A549 (cell line): ENCODE measurements around the gene ZDHHC19. TPM values are rescaled to one million over a fixed set of nuclear protein-coding genes. Genes with fewer than 3 reads are reported as not detected.

ENCODE experiments used
- ATAC-seq, 2 experiments: fragments of 200-7000 bp in 1 of 2; fragments of >200 bp in 1 of 2; cut with Nextera tagmentation in 1 of 2; cut with Tn5 transposase in 1 of 2; 3 replicates each; pipeline versions ENCODE4 v1.8.0 to v1.9.1; 2018 to 2020; ENCODE audit warnings: mild to moderate bottlenecking in 1 of 2, moderate library complexity in 1 of 2
- CTCF ChIA-PET: fragments of 300-600 bp; sonication (Branson Sonifier 250); formaldehyde crosslinking; extraction: SDS; loops from one replicate; lab custom pipeline; 2021; ENCODE audit warnings: antibody characterized with exemption, inconsistent platforms; lab: Yijun Ruan, JAX
- POLR2A ChIA-PET: fragments of 350-600 bp; formaldehyde crosslinking; extraction: SDS; loops from one replicate; lab custom pipeline; 2021; ENCODE audit warnings: antibody characterized with exemption, inconsistent platforms; lab: Yijun Ruan, JAX
- DNase-seq, 2 experiments: peaks; one replicate each; pipeline versions ENCODE4 v3.0.0 to v3.0.0-alpha.2; 2011 to 2016; ENCODE audit warnings: low read depth in 1 of 2, low spot score in 1 of 2
- FAIRE-seq: peaks from 2 replicates; lab custom pipeline; 2011; peaks lifted over from hg19 to GRCh38; lab: Jason Lieb, UNC
- H3K27ac ChIP-seq, 2 experiments: fragments of >200 bp; sonication (Bioruptor Twin); formaldehyde crosslinking; 3 replicates each; pipeline ENCODE4 v1.5.1; 2016 to 2017
- H3K4me1 ChIP-seq: fragments of >200 bp; sonication (Bioruptor Twin); formaldehyde crosslinking; 3 replicates; pipeline ENCODE4 v1.6.1; 2016
- H3K4me2 ChIP-seq: fragments of >200 bp; sonication (Bioruptor Twin); formaldehyde crosslinking; 3 replicates; pipeline ENCODE4 v1.6.1; 2016
- H3K4me3 ChIP-seq: fragments of >200 bp; sonication (Bioruptor Twin); formaldehyde crosslinking; 3 replicates; pipeline ENCODE4 v1.5.1; 2016
- H3K9me3 ChIP-seq: fragments of >200 bp; sonication (Bioruptor Twin); formaldehyde crosslinking; 3 replicates; pipeline ENCODE4 v1.6.1; 2016
- ATOH8 ChIP-seq: fragments of 250-450 bp; sonication (Bioruptor Pico); IDR thresholded peaks from 2 replicates; pipeline ENCODE4 v1.5.0; 2020; ENCODE audit warnings: low read depth, mild to moderate bottlenecking, moderate library complexity
- CHD2 ChIP-seq: fragments of 150-350 bp; IDR thresholded peaks from 2 replicates; pipeline ENCODE4 v1.6.1; 2014; ENCODE audit warnings: low read length; ENCODE audit not compliant: partially characterized antibody
- CTCF ChIP-seq: fragments of >200 bp; sonication (Bioruptor Twin); formaldehyde crosslinking; IDR thresholded peaks from 3 replicates; pipeline ENCODE4 v1.5.1; 2016
- EHF ChIP-seq: fragments of 250-450 bp; sonication (Bioruptor Pico); IDR thresholded peaks from 2 replicates; pipeline ENCODE4 v1.5.0; 2020; ENCODE audit warnings: mild to moderate bottlenecking
- EHMT2 ChIP-seq: fragments of 200-600 bp; sonication (generic); IDR thresholded peaks from 2 replicates; pipeline ENCODE4 v1.6.1; 2016; ENCODE audit warnings: antibody characterized with exemption, low read depth, mild to moderate bottlenecking, moderate library complexity
- ESRRA ChIP-seq: fragments of 150-350 bp; IDR thresholded peaks from 2 replicates; pipeline ENCODE4 v1.6.1; 2014; ENCODE audit warnings: mild to moderate bottlenecking, low read length, borderline replicate concordance
- GATA3 ChIP-seq: IDR thresholded peaks from 2 replicates; pipeline ENCODE4 v1.6.1; 2012; ENCODE audit warnings: borderline replicate concordance
- HOXB5 ChIP-seq: fragments of 250-450 bp; sonication (Bioruptor Pico); IDR thresholded peaks from 2 replicates; pipeline ENCODE4 v1.5.0; 2020; ENCODE audit warnings: mild to moderate bottlenecking, moderate library complexity
- MAFK ChIP-seq: fragments of 450-650 bp; IDR thresholded peaks from 2 replicates; pipeline ENCODE4 v1.6.1; 2014; ENCODE audit not compliant: partially characterized antibody
- MAZ ChIP-seq: fragments of 150-350 bp; IDR thresholded peaks from 2 replicates; pipeline ENCODE4 v1.6.1; 2014; ENCODE audit warnings: antibody characterized with exemption, low read depth, low read length, borderline replicate concordance
- NFE2L2 ChIP-seq: fragments of 150-350 bp; conservative IDR thresholded peaks from 2 replicates; pipeline ENCODE4 v1.6.1; 2014; ENCODE audit warnings: low read length
- PHF8 ChIP-seq: fragments of 200-600 bp; sonication (generic); IDR thresholded peaks from 2 replicates; pipeline ENCODE4 v1.6.1; 2016; ENCODE audit warnings: low read depth, mild to moderate bottlenecking, antibody characterized with exemption, moderate library complexity, borderline replicate concordance
- RARB ChIP-seq: fragments of 250-450 bp; sonication (Bioruptor Pico); IDR thresholded peaks from 2 replicates; pipeline ENCODE4 v1.8.0; 2021; ENCODE audit warnings: mild to moderate bottlenecking, moderate library complexity
- SREBF2 ChIP-seq: fragments of 450-650 bp; IDR thresholded peaks from 2 replicates; pipeline ENCODE4 v1.6.1; 2014; ENCODE audit warnings: mild to moderate bottlenecking, moderate library complexity
- TP53 ChIP-seq: fragments of 250-450 bp; sonication (Bioruptor Pico); IDR thresholded peaks from 2 replicates; pipeline ENCODE4 v1.5.0; 2021; ENCODE audit warnings: mild to moderate bottlenecking, moderate library complexity
- USF2 ChIP-seq: fragments of 450-650 bp; IDR thresholded peaks from 2 replicates; pipeline ENCODE4 v1.6.1; 2014; ENCODE audit warnings: antibody characterized with exemption
- ZNF302 ChIP-seq: fragments of 250-450 bp; sonication (Bioruptor Pico); IDR thresholded peaks from 2 replicates; pipeline ENCODE4 v1.9.0; 2021; ENCODE audit warnings: inconsistent platforms, mild to moderate bottlenecking, moderate library complexity
- WGBS: methylation state at CpG from one replicate; pipeline ENCODE4 v1.1.6; 2017; ENCODE audit errors: missing lambda C conversion rate; 5-methylcytosine and 5-hydroxymethylcytosine counted together
- polyA plus RNA-seq, 4 experiments: library from polyadenylated mRNA; depleted of rRNA in 3 of 4; stranded (reverse); fragments of >200 nt; fragmentation: RNase III in 1 of 4; extraction: RNeasy Plus Mini Kit Qiagen cat#74134 plus additional on column Dnase treatment in 1 of 4; gene quantifications; 2 replicates in 3 of 4; 3 replicates in 1 of 4; pipeline ENCODE4 v1.2.3, GENCODE V29; 2011 to 2017
- TF ChIP-seq, protein P1 (sequence below): fragments of 200-600 bp; sonication (generic); IDR thresholded peaks from 2 replicates; pipeline ENCODE4 v1.6.1; 2016; ENCODE audit warnings: antibody characterized with exemption, mild to moderate bottlenecking, moderate library complexity
- TF ChIP-seq, protein P2 (sequence below): fragments of >200 bp; sonication (Bioruptor Twin); formaldehyde crosslinking; IDR thresholded peaks from 2 replicates; pipeline ENCODE4 v1.6.1; 2016

The ZDHHC19 gene
- polyA plus RNA-seq, 2 of the 4 experiments (the other 2 are of a cell fraction) = 0.15 TPM; not detected in 1

GRCh38 chr3:196217307-196218154, 6.3 kb upstream of the ZDHHC19 start (continued):
- no peak for TF ChIP-seq CTCF

GRCh38 chr3:196216681-196217211, 5.5 kb upstream of the ZDHHC19 start:
- FAIRE-seq (no peak), DNase-seq (no peak)
- WGBS = 74% methylated on average over 10 of the region's 25 CpGs
- Histone ChIP-seq H3K9me3 (no peaks in the 10 kb centered on the region), H3K4me3 (no peak overlapping the region), H3K4me1 (no peaks in the 10 kb centered on the region)
- POLR2A ChIA-PET = interaction anchor here (0.5 kb wide), 1 partner anchor 30 kb away, joined by 3 read pairs; no protein-coding TSS in a partner anchor
- TF ChIP-seq, protein P1, sequence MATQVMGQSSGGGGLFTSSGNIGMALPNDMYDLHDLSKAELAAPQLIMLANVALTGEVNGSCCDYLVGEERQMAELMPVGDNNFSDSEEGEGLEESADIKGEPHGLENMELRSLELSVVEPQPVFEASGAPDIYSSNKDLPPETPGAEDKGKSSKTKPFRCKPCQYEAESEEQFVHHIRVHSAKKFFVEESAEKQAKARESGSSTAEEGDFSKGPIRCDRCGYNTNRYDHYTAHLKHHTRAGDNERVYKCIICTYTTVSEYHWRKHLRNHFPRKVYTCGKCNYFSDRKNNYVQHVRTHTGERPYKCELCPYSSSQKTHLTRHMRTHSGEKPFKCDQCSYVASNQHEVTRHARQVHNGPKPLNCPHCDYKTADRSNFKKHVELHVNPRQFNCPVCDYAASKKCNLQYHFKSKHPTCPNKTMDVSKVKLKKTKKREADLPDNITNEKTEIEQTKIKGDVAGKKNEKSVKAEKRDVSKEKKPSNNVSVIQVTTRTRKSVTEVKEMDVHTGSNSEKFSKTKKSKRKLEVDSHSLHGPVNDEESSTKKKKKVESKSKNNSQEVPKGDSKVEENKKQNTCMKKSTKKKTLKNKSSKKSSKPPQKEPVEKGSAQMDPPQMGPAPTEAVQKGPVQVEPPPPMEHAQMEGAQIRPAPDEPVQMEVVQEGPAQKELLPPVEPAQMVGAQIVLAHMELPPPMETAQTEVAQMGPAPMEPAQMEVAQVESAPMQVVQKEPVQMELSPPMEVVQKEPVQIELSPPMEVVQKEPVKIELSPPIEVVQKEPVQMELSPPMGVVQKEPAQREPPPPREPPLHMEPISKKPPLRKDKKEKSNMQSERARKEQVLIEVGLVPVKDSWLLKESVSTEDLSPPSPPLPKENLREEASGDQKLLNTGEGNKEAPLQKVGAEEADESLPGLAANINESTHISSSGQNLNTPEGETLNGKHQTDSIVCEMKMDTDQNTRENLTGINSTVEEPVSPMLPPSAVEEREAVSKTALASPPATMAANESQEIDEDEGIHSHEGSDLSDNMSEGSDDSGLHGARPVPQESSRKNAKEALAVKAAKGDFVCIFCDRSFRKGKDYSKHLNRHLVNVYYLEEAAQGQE = no peak
- TF ChIP-seq, all 56 proteins: peak for 0
- CTCF ChIA-PET = no interaction called here
- H3K27ac ChIP-seq = no peak overlapping the region
- H3K4me2 ChIP-seq = no peak overlapping the region
- ATAC-seq = no peak; a peak in 1 of 6 replicates

- H3K4me2 ChIP-seq = no peak within 1 kb of the TSS
- CTCF ChIA-PET = interaction anchor here (0.9 kb wide), 1 partner anchor 10 kb away, joined by 3 read pairs; no protein-coding TSS in a partner anchor
- TF ChIP-seq SREBF2 (no peak), EHMT2 (no peak), HOXB5 (CRISPR knock-in tag) (no peak), ZNF302 (CRISPR knock-in tag) (no peak)
- TF ChIP-seq, all 56 proteins: peak for 0
- Histone ChIP-seq H3K9me3 (no peaks in the 10 kb centered on the region), H3K4me3 (no peak within 1 kb of the TSS), H3K4me1 (no peaks in the 10 kb centered on the region), H3K27ac (no peak within 1 kb of the TSS)
- DNase-seq (no peak), ATAC-seq (no peak), FAIRE-seq (no peak)
- POLR2A ChIA-PET = no interaction called here
- WGBS = 67% methylated on average over 3 of the region's 15 CpGs
Observed at GRCh38 chr3:196216089-196216564, 4.9 kb upstream of the ZDHHC19 start, which contains the start of gene SLC51A. TSS of gene SLC51A (plus strand) at chr3:196216534. CDS start at chr3:196216713, 179 bp downstream.

GRCh38 chr3:196215493-196216020, 4.4 kb upstream of the ZDHHC19 start:
- Histone ChIP-seq H3K4me3 (no peak overlapping the region), H3K4me2 (no peak overlapping the region), H3K27ac (no peak overlapping the region), H3K4me1 (no peaks in the 10 kb centered on the region), H3K9me3 (no peaks in the 10 kb centered on the region)
- ChIA-PET CTCF (interaction anchor here (0.9 kb wide), 1 partner anchor 9 kb away, joined by 3 read pairs; no protein-coding TSS in a partner anchor), POLR2A (no interaction called here)
- ATAC-seq = no peak
- DNase-seq = no peak
- 80% methylated on average over 10 of the region's 10 CpGs for WGBS
- no peak for FAIRE-seq
- TF ChIP-seq USF2 = no peak
- no peak for TF ChIP-seq ATOH8 (CRISPR knock-in tag)
- no peak for TF ChIP-seq ESRRA
- TF ChIP-seq PHF8 = no peak
- TF ChIP-seq MAZ = no peak
- no peak for TF ChIP-seq RARB
- TF ChIP-seq, protein P2, sequence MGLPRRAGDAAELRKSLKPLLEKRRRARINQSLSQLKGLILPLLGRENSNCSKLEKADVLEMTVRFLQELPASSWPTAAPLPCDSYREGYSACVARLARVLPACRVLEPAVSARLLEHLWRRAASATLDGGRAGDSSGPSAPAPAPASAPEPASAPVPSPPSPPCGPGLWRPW = no peak
- no peak for TF ChIP-seq EHF (CRISPR knock-in tag)
- no peak for TF ChIP-seq NFE2L2
- TF ChIP-seq MAFK = no peak
- TF ChIP-seq TP53 (CRISPR knock-in tag) = no peak
- no peak for TF ChIP-seq GATA3
- no peak for TF ChIP-seq CHD2
